Measurements from ENCODE around the gene LPIN1. TPM values are rescaled to one million over a fixed set of nuclear protein-coding genes. Genes with fewer than 3 reads are reported as not detected.

The LPIN1 gene
- total and polyA plus RNA-seq, 2 of the 13 experiments (the other 11 are each of a cell fraction or from before 2014, with no cell fraction given) = 9.7 to 19.4 TPM

DNA sequence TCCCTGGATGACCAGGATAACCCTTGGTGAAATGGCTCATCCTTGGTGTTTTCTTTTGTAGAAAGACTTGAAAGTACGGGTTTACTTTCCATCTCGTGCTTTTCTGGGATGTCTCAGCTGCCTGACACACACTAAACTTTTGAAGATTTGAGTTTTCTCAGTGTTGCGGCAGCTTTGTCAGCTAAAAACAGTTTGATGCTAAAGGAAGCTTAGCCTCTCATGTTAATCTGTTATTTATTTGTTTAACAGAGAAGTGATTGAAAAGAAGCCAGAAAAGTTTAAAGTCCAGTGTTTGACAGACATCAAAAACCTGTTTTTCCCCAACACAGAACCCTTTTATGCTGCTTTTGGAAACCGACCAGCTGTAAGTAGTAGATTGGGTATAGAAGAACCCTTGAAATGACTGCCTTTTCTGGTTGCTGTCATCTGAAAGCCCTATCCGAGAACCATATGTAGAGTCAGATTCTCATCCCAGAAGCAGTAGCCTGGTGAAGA, 72.8 kb downstream of the LPIN1 start (continued):
- TF ChIP-seq PHF21A (CRISPR knock-in tag; IDR thresholded peaks at IDR 0.05) (peak; percentile 60; the same call in 1 of the 2 replicates), KMT2A (CRISPR knock-in tag; IDR thresholded peaks at IDR 0.05) (no peak), ZBTB14 (CRISPR knock-in tag; IDR thresholded peaks at IDR 0.05) (no peak), HIC2 (CRISPR knock-in tag; IDR thresholded peaks at IDR 0.05; ENCODE audit: low read depth) (no peak), ZNF264 (CRISPR knock-in tag; IDR thresholded peaks at IDR 0.05) (peak; percentile 67; the same call in 1 of the 2 replicates), HOXA3 (CRISPR knock-in tag; IDR thresholded peaks at IDR 0.05) (no peak), SPEN (CRISPR knock-in tag; IDR thresholded peaks at IDR 0.05; ENCODE audit: low read depth) (0 out of 2 replicates have a peak, but pooled peaks have one; percentile 29), REPIN1 (CRISPR knock-in tag; IDR thresholded peaks at IDR 0.05; ENCODE audit: borderline replicate concordance, low read depth) (no peak), RFXAP (CRISPR knock-in tag; IDR thresholded peaks at IDR 0.05; ENCODE audit: borderline replicate concordance) (no peak), ZNF746 (CRISPR knock-in tag; IDR thresholded peaks at IDR 0.05) (no peak), HOXA5 (CRISPR knock-in tag; IDR thresholded peaks at IDR 0.05) (peak; percentile 49; the same call in 1 of the 2 replicates), ZNF205 (CRISPR knock-in tag; IDR thresholded peaks at IDR 0.05) (no peak), ATRX (CRISPR knock-in tag; IDR thresholded peaks at IDR 0.05; ENCODE audit: borderline replicate concordance) (no peak), CREM (IDR thresholded peaks at IDR 0.05) (peak; percentile 95), CREM (CRISPR knock-in tag; IDR thresholded peaks at IDR 0.05) (no peak), KLF16 (CRISPR knock-in tag; IDR thresholded peaks at IDR 0.05) (0 out of 4 replicates have a peak, but pooled peaks of 1 of the 2 experiments have one; percentile 42), ZNF83 (CRISPR knock-in tag; IDR thresholded peaks at IDR 0.05; ENCODE audit: borderline replicate concordance) (no peak), SOX13 (IDR thresholded peaks at IDR 0.05) (no peak; the same call in 1 of the 2 replicates), SOX13 (CRISPR knock-in tag; conservative IDR thresholded peaks at IDR 0.05 in 1 of 2, IDR thresholded peaks at IDR 0.05 in 1 of 2) (peak in 1 of 2 experiments; percentile 88; a peak in 2 of 4 replicates)
- TF ChIP-seq, protein P1, sequence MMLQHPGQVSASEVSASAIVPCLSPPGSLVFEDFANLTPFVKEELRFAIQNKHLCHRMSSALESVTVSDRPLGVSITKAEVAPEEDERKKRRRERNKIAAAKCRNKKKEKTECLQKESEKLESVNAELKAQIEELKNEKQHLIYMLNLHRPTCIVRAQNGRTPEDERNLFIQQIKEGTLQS (CRISPR knock-in tag; IDR thresholded peaks at IDR 0.05) = no peak
- TF ChIP-seq, protein P2, sequence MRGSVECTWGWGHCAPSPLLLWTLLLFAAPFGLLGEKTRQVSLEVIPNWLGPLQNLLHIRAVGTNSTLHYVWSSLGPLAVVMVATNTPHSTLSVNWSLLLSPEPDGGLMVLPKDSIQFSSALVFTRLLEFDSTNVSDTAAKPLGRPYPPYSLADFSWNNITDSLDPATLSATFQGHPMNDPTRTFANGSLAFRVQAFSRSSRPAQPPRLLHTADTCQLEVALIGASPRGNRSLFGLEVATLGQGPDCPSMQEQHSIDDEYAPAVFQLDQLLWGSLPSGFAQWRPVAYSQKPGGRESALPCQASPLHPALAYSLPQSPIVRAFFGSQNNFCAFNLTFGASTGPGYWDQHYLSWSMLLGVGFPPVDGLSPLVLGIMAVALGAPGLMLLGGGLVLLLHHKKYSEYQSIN (CRISPR knock-in tag; IDR thresholded peaks at IDR 0.05; ENCODE audit: borderline replicate concordance) = no peak
- TF ChIP-seq, protein P3, sequence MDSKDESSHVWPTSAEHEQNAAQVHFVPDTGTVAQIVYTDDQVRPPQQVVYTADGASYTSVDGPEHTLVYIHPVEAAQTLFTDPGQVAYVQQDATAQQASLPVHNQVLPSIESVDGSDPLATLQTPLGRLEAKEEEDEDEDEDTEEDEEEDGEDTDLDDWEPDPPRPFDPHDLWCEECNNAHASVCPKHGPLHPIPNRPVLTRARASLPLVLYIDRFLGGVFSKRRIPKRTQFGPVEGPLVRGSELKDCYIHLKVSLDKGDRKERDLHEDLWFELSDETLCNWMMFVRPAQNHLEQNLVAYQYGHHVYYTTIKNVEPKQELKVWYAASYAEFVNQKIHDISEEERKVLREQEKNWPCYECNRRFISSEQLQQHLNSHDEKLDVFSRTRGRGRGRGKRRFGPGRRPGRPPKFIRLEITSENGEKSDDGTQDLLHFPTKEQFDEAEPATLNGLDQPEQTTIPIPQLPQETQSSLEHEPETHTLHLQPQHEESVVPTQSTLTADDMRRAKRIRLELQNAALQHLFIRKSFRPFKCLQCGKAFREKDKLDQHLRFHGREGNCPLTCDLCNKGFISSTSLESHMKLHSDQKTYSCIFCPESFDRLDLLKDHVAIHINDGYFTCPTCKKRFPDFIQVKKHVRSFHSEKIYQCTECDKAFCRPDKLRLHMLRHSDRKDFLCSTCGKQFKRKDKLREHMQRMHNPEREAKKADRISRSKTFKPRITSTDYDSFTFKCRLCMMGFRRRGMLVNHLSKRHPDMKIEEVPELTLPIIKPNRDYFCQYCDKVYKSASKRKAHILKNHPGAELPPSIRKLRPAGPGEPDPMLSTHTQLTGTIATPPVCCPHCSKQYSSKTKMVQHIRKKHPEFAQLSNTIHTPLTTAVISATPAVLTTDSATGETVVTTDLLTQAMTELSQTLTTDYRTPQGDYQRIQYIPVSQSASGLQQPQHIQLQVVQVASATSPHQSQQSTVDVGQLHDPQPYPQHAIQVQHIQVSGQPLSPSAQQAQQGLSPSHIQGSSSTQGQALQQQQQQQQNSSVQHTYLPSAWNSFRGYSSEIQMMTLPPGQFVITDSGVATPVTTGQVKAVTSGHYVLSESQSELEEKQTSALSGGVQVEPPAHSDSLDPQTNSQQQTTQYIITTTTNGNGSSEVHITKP (CRISPR knock-in tag; IDR thresholded peaks at IDR 0.05; ENCODE audit: low read depth) = peak; percentile 17; the same call in 1 of the 2 replicates
